Trophoblast cell (in vitro differentiated cells and primary cell): ENCODE measurements around the gene F11.
"Not testable (repeated sequence)": the region's sequence is repeated elsewhere in the genome, so short reads cannot be mapped to it uniquely, and the experiment has no call there.

Experiments used
- DNase-seq, 2 donors: peaks; one replicate each; pipeline ENCODE4 v3.0.0-alpha.2; 2016
- H2AFZ ChIP-seq: 2 replicates; pipeline ENCODE4 v1.6.1; 2013; ENCODE audit warnings: low read length, moderate library complexity, mild to moderate bottlenecking; ENCODE audit not compliant: insufficient read depth, poor library complexity
- H2AK5ac ChIP-seq: 2 replicates; pipeline ENCODE4 v1.6.1; 2013; ENCODE audit warnings: mild to moderate bottlenecking, low read length
- H2BK120ac ChIP-seq: 2 replicates; pipeline ENCODE4 v1.6.1; 2013; ENCODE audit warnings: low read length, mild to moderate bottlenecking, moderate library complexity; ENCODE audit not compliant: insufficient read depth, poor library complexity
- H2BK12ac ChIP-seq: 2 replicates; pipeline ENCODE4 v1.6.1; 2013; ENCODE audit warnings: mild to moderate bottlenecking, low read length, moderate library complexity
- H2BK5ac ChIP-seq: 2 replicates; pipeline ENCODE4 v1.6.1; 2013; ENCODE audit warnings: low read length, low read depth, moderate library complexity, mild to moderate bottlenecking; ENCODE audit not compliant: poor library complexity
- H3K14ac ChIP-seq: 2 replicates; pipeline ENCODE4 v1.6.1; 2013; ENCODE audit warnings: mild to moderate bottlenecking, low read length
- H3K18ac ChIP-seq: 2 replicates; pipeline ENCODE4 v1.6.1; 2013; ENCODE audit warnings: mild to moderate bottlenecking, low read length
- H3K23ac ChIP-seq: 2 replicates; pipeline ENCODE4 v1.6.1; 2013; ENCODE audit warnings: low read length
- H3K27ac ChIP-seq: 2 replicates; pipeline ENCODE4 v1.5.1; 2013; ENCODE audit warnings: low read depth, mild to moderate bottlenecking, inconsistent platforms, low read length, moderate library complexity
- H3K27me3 ChIP-seq: 2 replicates; pipeline ENCODE4 v1.6.1; 2013; ENCODE audit warnings: inconsistent platforms, mild to moderate bottlenecking, low read length, moderate library complexity; ENCODE audit not compliant: insufficient read depth
- H3K36me3 ChIP-seq, 2 experiments: 1 replicate in 1 of 2; 2 replicates in 1 of 2; pipeline ENCODE4 v1.6.1; 2013; ENCODE audit warnings: low read length in 2 of 2, mild to moderate bottlenecking in 2 of 2, moderate library complexity in 1 of 2; ENCODE audit not compliant: insufficient read depth in 2 of 2, control insufficient read depth in 1 of 2
- H3K4ac ChIP-seq: 2 replicates; pipeline ENCODE4 v1.6.1; 2013; ENCODE audit warnings: low read depth, mild to moderate bottlenecking, low read length, moderate library complexity
- H3K4me1 ChIP-seq, 2 experiments: 1 replicate in 1 of 2; 2 replicates in 1 of 2; pipeline ENCODE4 v1.6.1; 2013; ENCODE audit warnings: low read length in 2 of 2, mild to moderate bottlenecking in 2 of 2, moderate library complexity in 1 of 2; ENCODE audit not compliant: insufficient read depth in 2 of 2, control insufficient read depth in 1 of 2
- H3K4me2 ChIP-seq: 2 replicates; pipeline ENCODE4 v1.6.1; 2013; ENCODE audit warnings: inconsistent platforms, mild to moderate bottlenecking, low read length, moderate library complexity
- H3K4me3 ChIP-seq: 2 replicates; pipeline ENCODE4 v1.5.1; 2013; ENCODE audit warnings: mild to moderate bottlenecking, low read depth, low read length, inconsistent platforms
- H3K79me1 ChIP-seq: one replicate; pipeline ENCODE4 v1.6.1; 2013; ENCODE audit warnings: low read length
- H3K79me2 ChIP-seq: 2 replicates; pipeline ENCODE4 v1.6.1; 2013; ENCODE audit warnings: low read length, mild to moderate bottlenecking; ENCODE audit not compliant: control insufficient read depth, insufficient read depth, poor library complexity
- H3K9ac ChIP-seq: 2 replicates; pipeline ENCODE4 v1.6.1; 2013; ENCODE audit warnings: mild to moderate bottlenecking, low read length
- H3K9me3 ChIP-seq: 2 replicates; pipeline ENCODE4 v1.6.1; 2013; ENCODE audit warnings: low read depth, mild to moderate bottlenecking, control low read depth, inconsistent platforms, low read length; ENCODE audit not compliant: insufficient read depth
- H4K12ac ChIP-seq: 2 replicates; pipeline ENCODE4 v1.6.1; 2013; ENCODE audit warnings: low read depth, mild to moderate bottlenecking, low read length, moderate library complexity
- H4K8ac ChIP-seq: 2 replicates; pipeline ENCODE4 v1.6.1; 2013; ENCODE audit warnings: low read depth, mild to moderate bottlenecking, low read length, moderate library complexity
- H4K91ac ChIP-seq: one replicate; pipeline ENCODE4 v1.6.1; 2013; ENCODE audit warnings: low read depth, mild to moderate bottlenecking, low read length, moderate library complexity
- WGBS: extraction: QIAGEN DNeasy Blood & Tissue Kit; methylation state at CpG from one replicate; pipeline ENCODE4 v1.1.7; 2013; ENCODE audit warnings: missing lambda C conversion rate; ENCODE audit not compliant: insufficient read length, insufficient coverage; ENCODE audit errors: extremely low coverage; 5-methylcytosine and 5-hydroxymethylcytosine counted together

Gene F11

GRCh38 chr4:186271081-186271678 lies 5.2 kb downstream of the F11 start:
- no CpG with 5 or more reads among the region's 9 CpGs for WGBS
- H3K4me2 ChIP-seq = no peak overlapping the region

GRCh38 chr4:186272699-186273391 lies 6.9 kb downstream of the F11 start:
- Histone ChIP-seq H3K4me1 (no peaks in the 10 kb centered on the region), H3K18ac (no peak overlapping the region), H3K4ac (no peak overlapping the region), H2BK12ac (no peak overlapping the region), H3K23ac (no peak overlapping the region), H3K79me1 (no peaks in the 10 kb centered on the region), H3K9ac (no peak overlapping the region), H2BK120ac (no peak overlapping the region), H3K4me3 (no peak overlapping the region), H3K36me3 (no peaks in the 10 kb centered on the region), H3K27me3 (no peaks in the 10 kb centered on the region), H4K91ac (no peak overlapping the region), H4K12ac (no peak overlapping the region), H3K27ac (no peak overlapping the region), H2AFZ (no peak overlapping the region), H3K9me3 (no peaks in the 10 kb centered on the region), H4K8ac (no peak overlapping the region), H3K79me2 (no peaks in the 10 kb centered on the region), H3K14ac (no peak overlapping the region), H2BK5ac (no peak overlapping the region), H2AK5ac (no peak overlapping the region), H3K4me2 (no peak overlapping the region)
- WGBS = no CpG with 5 or more reads among the region's 4 CpGs
- DNase-seq = no peak

More at GRCh38 chr4:186271081-186271678, 5.2 kb downstream of the F11 start:
- no peak overlapping the region for H3K4me3 ChIP-seq
- H3K9me3 ChIP-seq = no peaks in the 10 kb centered on the region
- no peak overlapping the region for H3K14ac ChIP-seq
- H2AK5ac ChIP-seq = no peak overlapping the region
- no peak overlapping the region for H3K4ac ChIP-seq
- H4K12ac ChIP-seq = no peak overlapping the region
- H2BK12ac ChIP-seq = no peak overlapping the region
- H3K4me1 ChIP-seq = no peaks in the 10 kb centered on the region
- no peak overlapping the region for H3K18ac ChIP-seq
- H3K23ac ChIP-seq = no peak overlapping the region
- no peak overlapping the region for H3K27ac ChIP-seq
- H2BK5ac ChIP-seq = no peak overlapping the region
- no peak overlapping the region for H2AFZ ChIP-seq
- no peaks in the 10 kb centered on the region for H3K27me3 ChIP-seq
- H3K36me3 ChIP-seq = no peaks in the 10 kb centered on the region
- H3K79me1 ChIP-seq = no peaks in the 10 kb centered on the region
- H3K9ac ChIP-seq = no peak overlapping the region
- H2BK120ac ChIP-seq = no peak overlapping the region
- no peaks in the 10 kb centered on the region for H3K79me2 ChIP-seq
- DNase-seq = no peak
- H4K91ac ChIP-seq = no peak overlapping the region
- H4K8ac ChIP-seq = no peak overlapping the region

GRCh38 chr4:186273392-186273789 lies 7.4 kb downstream of the F11 start:
- not testable (repeated sequence) for H3K27ac ChIP-seq, H3K79me1 ChIP-seq
- WGBS = no CpG with 5 or more reads among the region's 5 CpGs

GRCh38 chr4:186283311-186283710 lies 17.3 kb downstream of the F11 start:
- Histone ChIP-seq H3K4me1 (no peaks in the 10 kb centered on the region), H3K79me1 (no peaks in the 10 kb centered on the region), H4K12ac (no peak overlapping the region), H2BK12ac (no peak overlapping the region), H2BK120ac (no peak overlapping the region), H2BK5ac (no peak overlapping the region), H2AK5ac (no peak overlapping the region), H4K8ac (no peak overlapping the region), H3K9me3 (peaks cover 2% of the 10 kb centered on the region), H3K14ac (no peak overlapping the region), H3K36me3 (no peaks in the 10 kb centered on the region), H3K4me2 (no peak overlapping the region), H3K27me3 (no peaks in the 10 kb centered on the region), H3K18ac (no peak overlapping the region), H3K4me3 (no peak overlapping the region), H3K4ac (no peak overlapping the region), H3K23ac (no peak overlapping the region), H3K9ac (no peak overlapping the region), H3K79me2 (no peaks in the 10 kb centered on the region), H2AFZ (no peak overlapping the region), H4K91ac (no peak overlapping the region), H3K27ac (no peak overlapping the region)
- no CpG with 5 or more reads among the region's 5 CpGs for WGBS
- no peak for DNase-seq

More at GRCh38 chr4:186273392-186273789, 7.4 kb downstream of the F11 start:
- not testable (repeated sequence) for H4K8ac ChIP-seq, H3K14ac ChIP-seq, H3K4ac ChIP-seq, H3K4me1 ChIP-seq, H2BK120ac ChIP-seq, H3K23ac ChIP-seq, H3K4me2 ChIP-seq, H3K27me3 ChIP-seq, H4K12ac ChIP-seq, H3K4me3 ChIP-seq, H2AK5ac ChIP-seq, H2BK12ac ChIP-seq, H3K18ac ChIP-seq, H3K9me3 ChIP-seq, H2BK5ac ChIP-seq, H2AFZ ChIP-seq, H3K36me3 ChIP-seq, DNase-seq, H4K91ac ChIP-seq, H3K79me2 ChIP-seq, H3K9ac ChIP-seq
